Testis (tissue), 3 donors: ENCODE data around the gene KCNH5. TPM values are rescaled to one million over a fixed set of nuclear protein-coding genes. Genes with fewer than 3 reads are reported as not detected.

Source experiments
- DNase-seq: peaks from one replicate; pipeline ENCODE4 v3.0.0-alpha.2; 2019
- H3K27ac ChIP-seq, 2 donors: fragments of 200-600 bp; sonication (generic); one replicate each; pipeline ENCODE4 v1.5.1; 2019
- H3K27me3 ChIP-seq: fragments of 200-600 bp; sonication (generic); one replicate; pipeline ENCODE4 v1.5.1; 2019
- H3K36me3 ChIP-seq: fragments of 200-600 bp; sonication (generic); one replicate; pipeline ENCODE4 v1.5.1; 2017; ENCODE audit warnings: low read depth; ENCODE audit errors: missing control alignments
- H3K4me1 ChIP-seq: fragments of 200-600 bp; sonication (generic); one replicate; pipeline ENCODE4 v1.5.1; 2019
- H3K4me3 ChIP-seq, 2 donors: fragments of 200-600 bp; sonication (generic); one replicate each; pipeline ENCODE4 v1.5.1; 2017 to 2019
- H3K9me3 ChIP-seq: fragments of 200-600 bp; sonication (generic); one replicate; pipeline ENCODE4 v1.5.1; 2017
- POLR2A ChIP-seq: fragments of 450-650 bp; IDR thresholded peaks from one replicate; pipeline ENCODE4 v1.6.1; 2017; ENCODE audit warnings: antibody characterized with exemption, mild to moderate bottlenecking, moderate library complexity
- WGBS, 2 donors: methylation state at CpG; one replicate each; pipeline ENCODE4 v1.1.5; 2018; 5-methylcytosine and 5-hydroxymethylcytosine counted together
- intact Hi-C: fragments of 100-400 bp; cut with DNase I; formaldehyde crosslinking; loops from one replicate; pipeline ENCODE4 v1.15.1; 2023; ENCODE audit warnings: low total_unique reads
- polyA plus RNA-seq: library from polyadenylated mRNA; stranded (reverse); fragments of 350-450 nt; fragmentation: Illumina TruSeq; extraction: RNeasy Lipid Tissue Mini Kit (QIAGEN cat#74804); gene quantifications from one replicate; pipeline ENCODE4 v1.2.3, GENCODE V29; 2014; ENCODE audit warnings: low read depth, low replicate concordance; ENCODE audit not compliant: insufficient read depth
- total RNA-seq, 2 donors: library from RNA; depleted of rRNA; stranded (reverse); fragments of >200 nt; gene quantifications; one replicate each; pipeline ENCODE4 v1.2.3, GENCODE V29; 2016
- TF ChIP-seq, protein P1 (sequence below), 3 experiments: fragments of 450-650 bp in 2 of 3; fragments of 200-600 bp in 1 of 3; sonication (generic) in 1 of 3; IDR thresholded peaks; one replicate each; pipeline ENCODE4 v1.5.1; 2016 to 2019; ENCODE audit warnings: antibody characterized with exemption in 3 of 3, mild to moderate bottlenecking in 2 of 3, moderate library complexity in 1 of 3

KCNH5 gene
- total and polyA plus RNA-seq, 3 donors from 2014 or later: 0.53 to 1.7 (median 0.93) TPM

DNA sequence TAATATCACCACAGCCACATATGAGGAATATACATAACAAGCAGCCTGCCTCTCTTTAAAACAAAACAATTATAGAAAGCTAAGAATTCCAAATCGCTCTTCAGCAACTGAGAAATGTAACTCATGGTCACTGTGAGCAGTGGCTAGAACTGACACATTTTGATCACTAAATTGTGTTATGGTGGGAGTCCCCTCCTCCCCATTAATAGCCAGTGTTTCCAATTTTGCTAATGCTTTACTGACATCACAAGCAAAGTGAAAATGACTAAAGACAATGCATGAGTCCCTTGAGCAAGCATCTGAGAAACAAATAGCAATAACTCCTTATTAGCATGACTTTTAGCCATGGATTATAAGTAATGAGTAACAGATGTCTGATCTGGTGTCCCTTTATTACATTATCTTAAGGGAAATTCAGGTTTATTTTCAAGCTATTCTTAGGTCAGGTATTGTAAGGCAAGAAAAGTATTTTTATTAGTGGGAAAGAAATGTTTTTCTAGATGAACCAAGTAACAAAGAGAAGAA is 148.3 kb downstream of the KCNH5 start:
- no peaks in the 10 kb centered on the region for H3K27me3 ChIP-seq
- H3K36me3 ChIP-seq: no peaks in the 10 kb centered on the region
- 83 to 87% methylated on average over 1 of the region's 1 CpG for WGBS, 2 donors
- no peaks in the 10 kb centered on the region for H3K4me1 ChIP-seq
- no peaks in the 10 kb centered on the region for H3K9me3 ChIP-seq
- no peak for DNase-seq
- H3K4me3 ChIP-seq: no peak overlapping the region
- intact Hi-C loops: no loop called here
- TF ChIP-seq, protein P1, sequence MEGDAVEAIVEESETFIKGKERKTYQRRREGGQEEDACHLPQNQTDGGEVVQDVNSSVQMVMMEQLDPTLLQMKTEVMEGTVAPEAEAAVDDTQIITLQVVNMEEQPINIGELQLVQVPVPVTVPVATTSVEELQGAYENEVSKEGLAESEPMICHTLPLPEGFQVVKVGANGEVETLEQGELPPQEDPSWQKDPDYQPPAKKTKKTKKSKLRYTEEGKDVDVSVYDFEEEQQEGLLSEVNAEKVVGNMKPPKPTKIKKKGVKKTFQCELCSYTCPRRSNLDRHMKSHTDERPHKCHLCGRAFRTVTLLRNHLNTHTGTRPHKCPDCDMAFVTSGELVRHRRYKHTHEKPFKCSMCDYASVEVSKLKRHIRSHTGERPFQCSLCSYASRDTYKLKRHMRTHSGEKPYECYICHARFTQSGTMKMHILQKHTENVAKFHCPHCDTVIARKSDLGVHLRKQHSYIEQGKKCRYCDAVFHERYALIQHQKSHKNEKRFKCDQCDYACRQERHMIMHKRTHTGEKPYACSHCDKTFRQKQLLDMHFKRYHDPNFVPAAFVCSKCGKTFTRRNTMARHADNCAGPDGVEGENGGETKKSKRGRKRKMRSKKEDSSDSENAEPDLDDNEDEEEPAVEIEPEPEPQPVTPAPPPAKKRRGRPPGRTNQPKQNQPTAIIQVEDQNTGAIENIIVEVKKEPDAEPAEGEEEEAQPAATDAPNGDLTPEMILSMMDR (IDR thresholded peaks at IDR 0.05): no peak
- no peak for TF ChIP-seq POLR2A
- H3K27ac ChIP-seq: no peak overlapping the region

DNA sequence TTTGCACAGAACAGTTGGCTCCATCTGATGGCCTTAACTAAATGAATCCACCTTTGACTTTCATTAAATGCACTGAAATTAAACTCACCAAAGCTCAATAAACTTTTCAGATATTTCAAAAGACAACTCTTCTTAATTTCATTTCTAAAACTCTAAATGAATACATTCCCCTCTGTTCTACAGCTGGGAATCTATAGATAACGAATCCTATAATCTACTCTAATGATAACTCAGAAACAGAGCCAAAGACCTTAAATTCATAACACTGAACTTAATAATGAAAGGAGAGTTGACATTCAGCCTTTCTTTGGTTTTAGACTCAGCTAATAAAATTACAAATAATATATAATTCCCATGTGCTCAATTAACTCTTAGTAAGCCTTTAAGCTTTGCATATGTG is 150.5 kb downstream of the KCNH5 start:
- 51 to 66% methylated on average over 1 of the region's 1 CpG for WGBS, 2 donors
- no peak for DNase-seq
- no peak overlapping the region for H3K27ac ChIP-seq
- no peak for TF ChIP-seq POLR2A
- TF ChIP-seq, protein P1 (IDR thresholded peaks at IDR 0.05): no peak
- H3K4me3 ChIP-seq: no peak overlapping the region
- no peaks in the 10 kb centered on the region for H3K9me3 ChIP-seq
- no peaks in the 10 kb centered on the region for H3K27me3 ChIP-seq
- no peaks in the 10 kb centered on the region for H3K36me3 ChIP-seq
- intact Hi-C loops: no loop called here
- no peaks in the 10 kb centered on the region for H3K4me1 ChIP-seq

DNA sequence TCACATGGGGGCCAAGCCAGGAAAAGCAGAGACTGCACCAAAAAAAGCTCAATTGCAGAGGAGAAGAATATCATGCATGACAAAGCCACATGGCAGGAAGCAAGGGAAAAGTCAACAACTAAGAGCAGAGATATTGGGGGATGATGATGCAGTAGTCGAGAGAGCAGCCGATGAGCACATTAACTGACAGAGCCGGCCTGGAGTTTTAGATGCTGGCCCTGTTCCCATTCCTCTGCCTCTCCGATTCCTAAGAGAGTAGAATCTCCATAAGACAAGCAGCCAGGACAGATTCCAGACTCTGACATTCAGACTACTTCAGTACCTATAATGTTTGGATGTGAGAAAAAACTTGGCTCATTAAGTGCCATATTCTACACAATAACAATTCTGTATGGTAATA is 155.9 kb downstream of the KCNH5 start:
- no peak for TF ChIP-seq POLR2A
- TF ChIP-seq, protein P1 (IDR thresholded peaks at IDR 0.05): no peak
- Histone ChIP-seq H3K27ac (no peak overlapping the region), H3K9me3 (no peaks in the 10 kb centered on the region), H3K27me3 (no peaks in the 10 kb centered on the region), H3K4me3 (no peak overlapping the region), H3K36me3 (no peaks in the 10 kb centered on the region), H3K4me1 (no peaks in the 10 kb centered on the region)
- intact Hi-C loops: no loop called here
- no peak for DNase-seq
- 41 to 43% methylated on average over 4 of the region's 4 CpGs for WGBS, 2 donors

DNA sequence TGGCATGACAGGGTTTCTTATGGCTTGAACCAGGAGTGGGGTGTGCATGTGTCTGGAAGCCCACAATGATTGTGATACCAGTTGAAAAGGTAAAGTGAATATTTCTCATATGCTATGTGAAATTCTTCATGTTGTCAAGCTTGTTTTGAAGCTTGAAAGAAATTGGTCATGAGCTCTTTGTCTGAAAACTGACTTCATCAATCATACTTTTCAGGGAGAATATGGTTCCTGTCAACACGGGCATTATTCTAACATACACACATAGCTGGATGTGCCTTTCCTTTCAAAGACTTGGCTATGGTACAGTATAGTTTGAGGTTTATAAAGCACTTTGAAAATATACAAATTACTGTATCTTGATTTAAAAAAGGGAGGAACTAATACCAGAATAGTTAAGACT is 158.8 kb downstream of the KCNH5 start:
- H3K27ac ChIP-seq: no peak overlapping the region
- TF ChIP-seq, protein P1 (IDR thresholded peaks at IDR 0.05): no peak
- no peak for TF ChIP-seq POLR2A
- no peak for DNase-seq
- no peaks in the 10 kb centered on the region for H3K36me3 ChIP-seq
- WGBS, 2 donors: 67 to 77% methylated on average over 1 of the region's 1 CpG
- intact Hi-C loops: no loop called here
- no peaks in the 10 kb centered on the region for H3K4me1 ChIP-seq
- no peaks in the 10 kb centered on the region for H3K9me3 ChIP-seq
- H3K27me3 ChIP-seq: no peaks in the 10 kb centered on the region
- no peak overlapping the region for H3K4me3 ChIP-seq

DNA sequence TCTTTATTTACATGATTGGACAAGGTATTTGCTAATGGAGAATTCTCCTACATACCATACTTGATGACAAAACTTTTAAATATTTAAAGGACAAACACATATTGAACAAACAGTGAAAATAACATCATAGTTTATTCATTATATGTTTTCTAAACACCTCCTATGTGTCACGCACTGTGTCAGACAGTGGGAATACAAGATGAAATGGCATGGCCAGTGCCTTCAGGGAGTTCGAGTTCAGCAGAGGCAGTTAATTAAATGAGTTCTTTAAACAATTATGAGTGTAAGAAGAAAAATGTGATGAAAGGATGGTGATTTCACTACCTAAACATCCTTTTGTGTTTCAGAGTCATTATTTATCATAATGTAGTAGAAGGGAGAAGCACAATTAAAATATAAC is 159.8 kb downstream of the KCNH5 start:
- H3K4me1 ChIP-seq: no peaks in the 10 kb centered on the region
- H3K4me3 ChIP-seq: no peak overlapping the region
- no peak for DNase-seq
- H3K27ac ChIP-seq: no peak overlapping the region
- WGBS, 2 donors: 62 to 71% methylated on average over 2 of the region's 2 CpGs
- TF ChIP-seq, protein P1 (IDR thresholded peaks at IDR 0.05): no peak
- TF ChIP-seq POLR2A: no peak
- intact Hi-C loops: no loop called here
- no peaks in the 10 kb centered on the region for H3K9me3 ChIP-seq
- H3K36me3 ChIP-seq: no peaks in the 10 kb centered on the region
- H3K27me3 ChIP-seq: no peaks in the 10 kb centered on the region
